Left lung (tissue), 10 donors: ENCODE results near the gene EFEMP2. TPM values are rescaled to one million over a fixed set of nuclear protein-coding genes. Genes with fewer than 3 reads are reported as not detected.

Experiments
- ATAC-seq: fragments of 200-7000 bp; cut with Tn5 transposase; one replicate; pipeline ENCODE4 v1.9.1; 2020; ENCODE audit warnings: moderate library complexity
- DNase-seq, 4 donors: peaks; one replicate each; pipeline ENCODE4 v3.0.0-alpha.2; 2013 to 2020
- H3K27ac ChIP-seq, 2 donors: fragments of 200-600 bp; sonication (generic) in 1 of 2; one replicate each; pipeline versions ENCODE4 v1.5.0 to v1.8.0; 2020 to 2021
- H3K27me3 ChIP-seq, 2 donors: fragments of 200-600 bp; sonication (generic) in 1 of 2; one replicate each; pipeline versions ENCODE4 v1.5.0 to v1.8.0; 2020 to 2021
- H3K36me3 ChIP-seq, 2 donors: fragments of 200-600 bp; sonication (generic) in 1 of 2; one replicate each; pipeline versions ENCODE4 v1.5.0 to v1.8.0; 2020 to 2021
- H3K4me1 ChIP-seq, 2 donors: fragments of 200-600 bp; one replicate each; pipeline ENCODE4 v1.8.0; 2021
- H3K4me3 ChIP-seq, 2 donors: fragments of 200-600 bp; sonication (generic) in 1 of 2; one replicate each; pipeline versions ENCODE4 v1.5.0 to v1.8.0; 2020 to 2021; ENCODE audit warnings: mild to moderate bottlenecking in 1 of 2
- H3K9me3 ChIP-seq, 2 donors: fragments of 200-600 bp; sonication (generic) in 1 of 2; one replicate each; pipeline versions ENCODE4 v1.5.0 to v1.8.0; 2020 to 2021
- CTCF ChIP-seq, 2 donors: fragments of 200-600 bp; sonication (generic) in 1 of 2; IDR thresholded peaks; one replicate each; pipeline versions ENCODE4 v1.5.0 to v1.8.0; 2021; ENCODE audit warnings: antibody characterized with exemption in 2 of 2
- intact Hi-C, 2 donors: fragments of 100-400 bp; cut with DNase I; formaldehyde crosslinking; loops; one replicate each; pipeline versions ENCODE4 v1.11.2 to v1.14.2; 2022
- polyA plus RNA-seq, 6 donors: library from polyadenylated mRNA; unstranded; fragments of 120-200 nt; gene quantifications; one replicate each; pipeline ENCODE4 v1.2.1, GENCODE V29; 2013; ENCODE audit not compliant: insufficient read length in 6 of 6
- total RNA-seq, 2 donors: library from RNA; stranded (reverse); fragmentation: NEBNext Ultra II Directional; extraction: Animal tissue kit (Norgen Biotek cat#: 25700); gene quantifications; one replicate each; pipeline ENCODE4 v1.2.1, GENCODE V29; 2021
- donor health status: DM: no; HTN: yes; CAD: no.
- donor health status: DM: no; HTN: no; CAD: no.

Gene EFEMP2
- total and polyA plus RNA-seq, 8 donors: 67.6 to 169 (median 144) TPM

DNA sequence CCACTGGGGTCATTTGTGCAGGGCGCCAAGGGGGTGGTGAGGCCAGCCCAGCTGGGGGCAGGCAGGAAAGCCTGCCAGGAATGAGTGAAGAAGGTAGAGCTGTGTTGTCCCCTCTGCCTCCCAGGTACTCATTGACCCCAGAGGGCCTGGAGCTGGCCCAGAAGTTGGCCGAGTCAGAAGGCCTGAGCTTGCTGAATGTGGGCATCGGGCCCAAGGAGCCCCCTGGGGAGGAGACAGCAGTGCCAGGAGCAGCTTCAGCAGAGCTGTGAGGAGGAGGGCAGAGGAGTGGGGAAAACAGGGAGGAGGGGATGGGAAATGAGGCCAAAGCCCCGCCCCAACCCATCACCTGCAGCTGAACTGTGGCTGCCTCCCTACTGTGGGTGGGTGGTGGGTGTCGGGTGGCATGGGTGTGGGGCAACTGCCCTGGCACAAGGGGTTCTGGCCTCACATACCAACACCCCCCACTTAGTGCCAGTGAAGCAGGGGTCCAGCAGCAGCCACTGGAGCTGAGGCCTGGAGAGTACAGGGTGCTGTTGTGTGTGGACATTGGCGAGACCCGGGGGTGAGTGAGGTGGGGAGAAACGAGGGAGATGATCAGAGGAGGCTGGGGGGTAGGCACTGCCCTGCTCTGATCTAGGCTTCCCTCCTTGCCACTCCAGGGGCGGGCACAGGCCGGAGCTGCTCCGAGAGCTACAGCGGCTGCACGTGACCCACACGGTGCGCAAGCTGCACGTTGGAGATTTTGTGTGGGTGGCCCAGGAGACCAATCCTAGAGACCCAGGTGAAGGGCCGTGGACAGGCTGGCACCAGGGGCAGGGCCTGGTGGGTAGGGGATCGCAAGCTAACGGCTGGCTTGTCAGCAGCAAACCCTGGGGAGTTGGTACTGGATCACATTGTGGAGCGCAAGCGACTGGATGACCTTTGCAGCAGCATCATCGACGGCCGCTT is 9.4 kb downstream of the EFEMP2 start:
- intact Hi-C loops: no loop called here
- Histone ChIP-seq H3K4me3 (no peak overlapping the region), H3K9me3 (no peaks in the 10 kb centered on the region), H3K36me3 (peaks cover 0 to 66% of the 10 kb centered on the region in 2 donors), H3K4me1 (peaks cover 10 to 61% of the 10 kb centered on the region in 2 donors), H3K27ac (no peak overlapping the region), H3K27me3 (no peaks in the 10 kb centered on the region)
- ATAC-seq: no peak
- DNase-seq: peak in 1 of 4 donors; percentile 59
- TF ChIP-seq CTCF (IDR thresholded peaks at IDR 0.05): no peak

- DNase-seq (peak in 1 of 4 donors; percentile 39), ATAC-seq (no peak)
- H3K36me3 ChIP-seq: peaks cover 0 to 57% of the 10 kb centered on the region in 2 donors
- H3K9me3 ChIP-seq: no peaks in the 10 kb centered on the region
- no peak overlapping the region for H3K27ac ChIP-seq
- no peak overlapping the region for H3K4me3 ChIP-seq
- H3K27me3 ChIP-seq: no peaks in the 10 kb centered on the region
- peaks cover 10 to 53% of the 10 kb centered on the region in 2 donors for H3K4me1 ChIP-seq
- intact Hi-C loops: no loop called here
- TF ChIP-seq CTCF (IDR thresholded peaks at IDR 0.05): no peak
These were observed 10.3 kb downstream of the EFEMP2 start for GRCh38 chr11:65862191-65862735.

- no peaks in the 10 kb centered on the region for H3K9me3 ChIP-seq
- DNase-seq (peak in 1 of 4 donors; percentile 65), ATAC-seq (no peak)
- intact Hi-C loops: no loop called here
- TF ChIP-seq CTCF (IDR thresholded peaks at IDR 0.05): no peak
- H3K36me3 ChIP-seq: peaks cover 0 to 51% of the 10 kb centered on the region in 2 donors
- no peaks in the 10 kb centered on the region for H3K27me3 ChIP-seq
- H3K4me1 ChIP-seq: peaks cover 10 to 50% of the 10 kb centered on the region in 2 donors
- H3K4me3 ChIP-seq: peak overlapping the region; percentile 78 to 96
- peak overlapping the region in 1 of 2 donors; percentile 99 for H3K27ac ChIP-seq
These were observed 10.9 kb downstream of the EFEMP2 start for GRCh38 chr11:65861533-65862183.

DNA sequence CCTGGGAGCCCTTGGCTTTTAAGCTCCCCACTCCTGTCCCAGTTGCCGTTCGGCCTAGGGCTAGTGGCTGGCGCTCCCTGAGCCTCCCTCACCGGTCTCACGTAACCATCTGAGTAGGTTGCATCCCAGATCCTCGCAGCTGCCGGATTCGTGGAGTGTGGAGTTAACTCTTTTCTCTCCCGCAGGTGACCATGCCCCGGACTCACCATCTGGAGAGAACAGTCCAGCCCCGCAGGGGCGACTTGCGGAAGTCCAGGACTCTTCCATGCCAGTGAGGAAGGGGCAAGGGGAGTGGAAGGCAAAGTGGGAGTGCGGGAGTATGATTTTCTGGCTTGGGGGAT is 11.5 kb downstream of the EFEMP2 start:
- H3K9me3 ChIP-seq: no peaks in the 10 kb centered on the region
- DNase-seq (no peak), ATAC-seq (no peak)
- peaks cover 0 to 47% of the 10 kb centered on the region in 2 donors for H3K36me3 ChIP-seq
- peak overlapping the region; percentile 95 to 99 for H3K27ac ChIP-seq
- no peaks in the 10 kb centered on the region for H3K27me3 ChIP-seq
- peaks cover 15 to 55% of the 10 kb centered on the region in 2 donors for H3K4me1 ChIP-seq
- intact Hi-C loops: no loop called here
- TF ChIP-seq CTCF (IDR thresholded peaks at IDR 0.05): no peak
- H3K4me3 ChIP-seq: peak overlapping the region; percentile 78 to 96
